Endothelial cell of umbilical vein (primary cell): ENCODE data around the gene TARBP1. TPM values are rescaled to one million over a fixed set of nuclear protein-coding genes. Genes with fewer than 3 reads are reported as not detected.

Experiments
- BruUV-seq: library from RNA; stranded (reverse); fragments of 400-500 nt; replicated peaks from 2 replicates; lab custom pipeline; 2021; lab: Mats Ljungman, UMichigan
- CTCF ChIA-PET: fragments of 300-600, 350-600 bp; sonication (Branson Sonifier 250); formaldehyde crosslinking; loops from one replicate; lab custom pipeline; 2021; ENCODE audit warnings: antibody characterized with exemption, inconsistent platforms; lab: Charles Lee
- POLR2A ChIA-PET: fragments of 300-600, 350-600 bp; sonication (Branson Sonifier 250); formaldehyde crosslinking; loops from one replicate; lab custom pipeline; 2021; ENCODE audit warnings: antibody characterized with exemption, inconsistent platforms; lab: Charles Lee
- DNase-seq: peaks from one replicate; pipeline ENCODE4 v3.0.0-alpha.2; 2011; ENCODE audit warnings: low read depth, low spot score
- FAIRE-seq: peaks from 2 replicates; lab custom pipeline; 2011; peaks lifted over from hg19 to GRCh38; lab: Jason Lieb, UNC
- H2AFZ ChIP-seq: 2 replicates; pipeline ENCODE4 v1.6.0; 2012; ENCODE audit warnings: low read depth, low read length, control low read depth, inconsistent platforms
- H3K27ac ChIP-seq: 2 replicates; pipeline ENCODE4 v1.5.1; 2011; ENCODE audit warnings: low read depth, mild to moderate bottlenecking, control low read depth, low read length, moderate library complexity; ENCODE audit not compliant: insufficient read depth
- H3K27me3 ChIP-seq, 2 experiments: 2 replicates each; pipeline versions ENCODE4 v1.6.0 to v1.6.1; 2011; ENCODE audit warnings: low read length in 2 of 2, mixed read lengths in 1 of 2; ENCODE audit not compliant: control insufficient read depth in 2 of 2, insufficient read depth in 2 of 2
- H3K36me3 ChIP-seq, 2 experiments: 2 replicates in 1 of 2; 3 replicates in 1 of 2; pipeline ENCODE4 v1.5.1; 2011; ENCODE audit warnings: low read length in 2 of 2, mild to moderate bottlenecking in 1 of 2, moderate library complexity in 1 of 2; ENCODE audit not compliant: control insufficient read depth in 2 of 2, insufficient read depth in 2 of 2; ENCODE audit errors: extremely low read depth in 1 of 2
- H3K4me1 ChIP-seq: 3 replicates; pipeline ENCODE4 v1.5.1; 2011; ENCODE audit warnings: mild to moderate bottlenecking, low read length; ENCODE audit not compliant: control insufficient read depth, insufficient read depth; ENCODE audit errors: extremely low read depth
- H3K4me2 ChIP-seq: 2 replicates; pipeline ENCODE4 v1.6.1; 2011; ENCODE audit warnings: low read length, control low read depth, mixed read lengths; ENCODE audit not compliant: insufficient read depth
- H3K4me3 ChIP-seq, 3 experiments: fragments of 200-600 bp in 1 of 3; sonication (generic), shearing (Covaris generic) in 1 of 3; replicated peaks in 1 of 3; 2 replicates each; pipeline ENCODE4 v1.5.1; 2011 to 2016; ENCODE audit warnings: control low read depth in 3 of 3, low read length in 3 of 3, mild to moderate bottlenecking in 2 of 3, inconsistent platforms in 1 of 3, low read depth in 1 of 3, moderate library complexity in 1 of 3; ENCODE audit not compliant: insufficient read depth in 1 of 3
- H3K79me2 ChIP-seq: 2 replicates; pipeline ENCODE4 v1.6.0; 2012; ENCODE audit warnings: low read length, inconsistent platforms; ENCODE audit not compliant: control insufficient read depth, insufficient read depth
- H3K9ac ChIP-seq: replicated peaks from 2 replicates; pipeline ENCODE3; 2011; ENCODE audit warnings: low read length, control low read depth; ENCODE audit not compliant: insufficient read depth; ENCODE audit errors: extremely low read depth
- H3K9me1 ChIP-seq: replicated peaks from 3 replicates; pipeline ENCODE4 v1.6.0; 2011; ENCODE audit warnings: mild to moderate bottlenecking, low read length; ENCODE audit not compliant: control insufficient read depth, insufficient read depth; ENCODE audit errors: extremely low read depth
- H3K9me3 ChIP-seq: replicated peaks from 2 replicates; pipeline ENCODE4 v1.5.1; 2012; ENCODE audit warnings: low read length, inconsistent platforms; ENCODE audit not compliant: control insufficient read depth, insufficient read depth
- H4K20me1 ChIP-seq: replicated peaks from 2 replicates; pipeline ENCODE3; 2011; ENCODE audit warnings: mild to moderate bottlenecking, low read length; ENCODE audit not compliant: control insufficient read depth, insufficient read depth; ENCODE audit errors: extremely low read depth
- EZH2 ChIP-seq: IDR thresholded peaks from 2 replicates; pipeline ENCODE4 v1.6.1; 2012; ENCODE audit warnings: borderline replicate concordance, low read depth, mild to moderate bottlenecking, moderate library complexity, low read length, inconsistent platforms; ENCODE audit not compliant: severe bottlenecking
- FOS ChIP-seq: IDR thresholded peaks from 2 replicates; pipeline ENCODE4 v1.6.1; 2011; ENCODE audit warnings: mild to moderate bottlenecking, low read length, moderate library complexity, borderline replicate concordance; ENCODE audit not compliant: insufficient read depth
- GATA2 ChIP-seq: IDR thresholded peaks from 2 replicates; pipeline ENCODE4 v1.7.0; 2011; ENCODE audit warnings: low read depth, mild to moderate bottlenecking, moderate library complexity, mixed read lengths, low read length; ENCODE audit not compliant: insufficient read length, insufficient read depth
- JUN ChIP-seq: IDR thresholded peaks from 2 replicates; pipeline ENCODE4 v1.6.1; 2011; ENCODE audit warnings: borderline replicate concordance, low read depth; ENCODE audit not compliant: insufficient read length, insufficient read depth
- MYC ChIP-seq: IDR thresholded peaks from one replicate; pipeline ENCODE4 v1.6.1; 2011; ENCODE audit warnings: mild to moderate bottlenecking, low read depth, low read length
- POLR2A ChIP-seq: IDR thresholded peaks from 2 replicates; pipeline ENCODE4 v1.6.1; 2012; ENCODE audit warnings: low read depth, mild to moderate bottlenecking, control low read depth, low read length
- POLR2AphosphoS5 ChIP-seq: IDR thresholded peaks from 2 replicates; pipeline ENCODE4 v1.6.1; 2012; ENCODE audit warnings: low read depth, mild to moderate bottlenecking, control low read depth, low read length, moderate library complexity; ENCODE audit not compliant: insufficient read depth
- dilution Hi-C: fragments of 300-500 bp; cut with MboI; formaldehyde crosslinking; loops from one replicate; pipeline ENCODE4 v1.15.0; 2019; ENCODE audit warnings: low sequenced_read_pairs; ENCODE audit not compliant: extremely low pct_ligation_motif_present
- intact Hi-C: fragments of 100-400 bp; cut with micrococcal nuclease; formaldehyde crosslinking; loops from one replicate; pipeline ENCODE4 v1.10.0; 2022
- polyA plus RNA-seq, 4 experiments: library from polyadenylated mRNA; depleted of rRNA in 3 of 4; stranded (reverse) in 3 of 4; unstranded in 1 of 4; fragments of >200 nt; gene quantifications; 2 replicates each; pipeline versions ENCODE4 v1.2.1 to v1.2.3, GENCODE V29; 2011 to 2012; ENCODE audit warnings: missing spikeins in 1 of 4
- total RNA-seq: library from RNA; stranded (reverse); gene quantifications from 2 replicates; pipeline ENCODE4 v1.2.3, GENCODE V29; 2021
- TF ChIP-seq, protein P1 (sequence below): IDR thresholded peaks from 2 replicates; pipeline ENCODE4 v1.6.1; 2011; ENCODE audit not compliant: insufficient read depth, insufficient read length
- TF ChIP-seq, protein P2 (sequence below), 2 donors: IDR thresholded peaks; 1 replicate in 1 of 2; 2 replicates in 1 of 2; pipeline ENCODE4 v1.5.1; 2011; ENCODE audit warnings: low read length in 2 of 2, mild to moderate bottlenecking in 2 of 2, moderate library complexity in 2 of 2, control low read depth in 1 of 2, inconsistent platforms in 1 of 2, low read depth in 1 of 2; ENCODE audit not compliant: insufficient read depth in 1 of 2; ENCODE audit errors: extremely low read depth in 1 of 2

The TARBP1 gene
- total and polyA plus RNA-seq, 2 donors (not counting 3 experiments of a cell fraction or from before 2014, with no cell fraction given), result 17.3 to 23.4 TPM

DNA sequence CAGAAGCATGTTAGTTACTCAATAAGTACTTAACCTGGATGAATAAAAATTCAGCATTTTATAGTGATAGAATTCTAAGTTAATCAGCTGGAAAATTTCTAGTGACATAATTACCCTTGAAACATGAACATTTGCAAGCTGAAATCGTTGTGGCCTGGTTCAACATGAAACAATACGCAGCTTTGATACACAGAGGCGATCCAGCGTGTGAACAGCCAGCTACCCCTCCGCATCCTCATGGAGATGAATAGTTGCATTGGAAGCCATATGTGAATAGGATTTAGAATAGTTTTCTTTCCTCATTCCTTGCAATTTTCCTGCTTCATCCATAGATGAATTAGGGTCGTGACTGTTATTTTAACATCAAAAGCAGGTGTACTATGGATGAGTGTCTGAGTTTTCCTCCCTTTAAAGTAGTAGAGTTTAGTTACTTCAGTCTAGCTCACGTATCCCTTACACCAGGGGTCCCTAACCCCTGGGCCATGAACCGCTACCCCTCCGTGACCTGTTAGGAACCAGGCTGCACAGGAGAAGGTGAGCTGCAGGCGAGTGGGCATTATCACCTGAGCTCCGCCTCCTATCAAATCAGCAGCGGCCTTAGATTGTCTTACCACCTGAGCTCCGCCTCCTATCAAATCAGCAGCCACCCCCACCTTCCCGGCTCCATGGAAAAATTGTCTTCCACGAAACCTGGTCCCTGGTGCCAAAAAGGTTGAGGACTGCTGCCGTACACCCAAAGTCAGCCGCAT lies 6.2 kb upstream of the TARBP1 start:
- Histone ChIP-seq H3K27me3 (peaks cover 18% of the 10 kb centered on the region in 2 experiments), H3K4me3 (no peak overlapping the region), H4K20me1 (no peaks in the 10 kb centered on the region), H3K36me3 (no peaks in the 10 kb centered on the region), H3K4me2 (no peak overlapping the region), H3K4me1 (peaks cover 7% of the 10 kb centered on the region), H3K9ac (no peak overlapping the region), H2AFZ (no peak overlapping the region), H3K79me2 (no peaks in the 10 kb centered on the region), H3K9me1 (no peaks in the 10 kb centered on the region), H3K27ac (no peak overlapping the region), H3K9me3 (no peaks in the 10 kb centered on the region)
- CTCF ChIA-PET, result interaction anchor here (1.4 to 3.7 kb wide), 5 partner anchors 10 to 931 kb away, joined by 5 to 42 read pairs (median 8); no protein-coding TSS in a partner anchor
- dilution Hi-C loops (loop anchor here (10.0 kb wide), 1 partner anchor 610 kb away; no protein-coding TSS in a partner anchor), intact Hi-C loops (no loop called here)
- POLR2A ChIA-PET, result no interaction called here
- BruUV-seq, result no TSS peak
- no peak for DNase-seq
- TF ChIP-seq FOS, result no peak
- TF ChIP-seq, protein P1, sequence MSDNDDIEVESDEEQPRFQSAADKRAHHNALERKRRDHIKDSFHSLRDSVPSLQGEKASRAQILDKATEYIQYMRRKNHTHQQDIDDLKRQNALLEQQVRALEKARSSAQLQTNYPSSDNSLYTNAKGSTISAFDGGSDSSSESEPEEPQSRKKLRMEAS, result no peak
- TF ChIP-seq POLR2A, result no peak
- no peak for TF ChIP-seq MYC
- no peak for TF ChIP-seq GATA2
- TF ChIP-seq JUN, result no peak
- TF ChIP-seq POLR2AphosphoS5, result no peak
- TF ChIP-seq EZH2, result no peak
- TF ChIP-seq, protein P2, sequence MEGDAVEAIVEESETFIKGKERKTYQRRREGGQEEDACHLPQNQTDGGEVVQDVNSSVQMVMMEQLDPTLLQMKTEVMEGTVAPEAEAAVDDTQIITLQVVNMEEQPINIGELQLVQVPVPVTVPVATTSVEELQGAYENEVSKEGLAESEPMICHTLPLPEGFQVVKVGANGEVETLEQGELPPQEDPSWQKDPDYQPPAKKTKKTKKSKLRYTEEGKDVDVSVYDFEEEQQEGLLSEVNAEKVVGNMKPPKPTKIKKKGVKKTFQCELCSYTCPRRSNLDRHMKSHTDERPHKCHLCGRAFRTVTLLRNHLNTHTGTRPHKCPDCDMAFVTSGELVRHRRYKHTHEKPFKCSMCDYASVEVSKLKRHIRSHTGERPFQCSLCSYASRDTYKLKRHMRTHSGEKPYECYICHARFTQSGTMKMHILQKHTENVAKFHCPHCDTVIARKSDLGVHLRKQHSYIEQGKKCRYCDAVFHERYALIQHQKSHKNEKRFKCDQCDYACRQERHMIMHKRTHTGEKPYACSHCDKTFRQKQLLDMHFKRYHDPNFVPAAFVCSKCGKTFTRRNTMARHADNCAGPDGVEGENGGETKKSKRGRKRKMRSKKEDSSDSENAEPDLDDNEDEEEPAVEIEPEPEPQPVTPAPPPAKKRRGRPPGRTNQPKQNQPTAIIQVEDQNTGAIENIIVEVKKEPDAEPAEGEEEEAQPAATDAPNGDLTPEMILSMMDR (IDR thresholded peaks at IDR 0.05; ENCODE audit: extremely low read depth in 1 of 2, insufficient read depth in 1 of 2, low read depth in 1 of 2, low read length in 2 of 2), result no peak
- no peak for FAIRE-seq
